Measurements from ENCODE around the gene SP140L.

SP140L gene

DNA sequence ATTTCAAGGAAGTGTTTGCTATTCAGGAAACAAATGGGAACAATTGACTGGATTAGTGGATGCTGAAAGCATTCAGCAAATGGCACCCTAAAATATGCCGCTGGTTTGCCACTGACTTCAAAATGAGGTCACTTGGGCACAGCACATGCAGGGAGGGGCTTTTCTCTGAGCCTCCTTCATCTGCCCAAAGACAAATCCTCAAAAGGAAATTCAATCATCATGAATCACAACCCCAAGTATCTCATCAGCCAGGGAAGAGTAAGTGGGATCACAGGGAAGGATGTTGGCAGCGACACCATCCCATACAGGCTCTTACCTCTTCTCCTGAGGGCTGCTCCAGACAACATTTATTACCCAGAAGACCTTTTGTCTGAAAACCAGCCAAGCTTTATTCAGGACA, 14.4 kb upstream of the SP140L start:
- H3K4me3 ChIP-seq (ENCODE audit: low read depth, low read length) = no peak overlapping the region
- TF ChIP-seq POLR2A (IDR thresholded peaks at IDR 0.05; ENCODE audit: extremely low read depth, insufficient read length) = no peak
- TF ChIP-seq, protein P1, sequence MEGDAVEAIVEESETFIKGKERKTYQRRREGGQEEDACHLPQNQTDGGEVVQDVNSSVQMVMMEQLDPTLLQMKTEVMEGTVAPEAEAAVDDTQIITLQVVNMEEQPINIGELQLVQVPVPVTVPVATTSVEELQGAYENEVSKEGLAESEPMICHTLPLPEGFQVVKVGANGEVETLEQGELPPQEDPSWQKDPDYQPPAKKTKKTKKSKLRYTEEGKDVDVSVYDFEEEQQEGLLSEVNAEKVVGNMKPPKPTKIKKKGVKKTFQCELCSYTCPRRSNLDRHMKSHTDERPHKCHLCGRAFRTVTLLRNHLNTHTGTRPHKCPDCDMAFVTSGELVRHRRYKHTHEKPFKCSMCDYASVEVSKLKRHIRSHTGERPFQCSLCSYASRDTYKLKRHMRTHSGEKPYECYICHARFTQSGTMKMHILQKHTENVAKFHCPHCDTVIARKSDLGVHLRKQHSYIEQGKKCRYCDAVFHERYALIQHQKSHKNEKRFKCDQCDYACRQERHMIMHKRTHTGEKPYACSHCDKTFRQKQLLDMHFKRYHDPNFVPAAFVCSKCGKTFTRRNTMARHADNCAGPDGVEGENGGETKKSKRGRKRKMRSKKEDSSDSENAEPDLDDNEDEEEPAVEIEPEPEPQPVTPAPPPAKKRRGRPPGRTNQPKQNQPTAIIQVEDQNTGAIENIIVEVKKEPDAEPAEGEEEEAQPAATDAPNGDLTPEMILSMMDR (IDR thresholded peaks at IDR 0.05; ENCODE audit: low read depth, low read length) = no peak
- no peak for TF ChIP-seq MAX (IDR thresholded peaks at IDR 0.05; ENCODE audit: low read depth, low read length)
- no peak for TF ChIP-seq MYC (IDR thresholded peaks at IDR 0.05; ENCODE audit: low read depth, low read length)
- DNase-seq (ENCODE audit: low read depth) = no peak

DNA sequence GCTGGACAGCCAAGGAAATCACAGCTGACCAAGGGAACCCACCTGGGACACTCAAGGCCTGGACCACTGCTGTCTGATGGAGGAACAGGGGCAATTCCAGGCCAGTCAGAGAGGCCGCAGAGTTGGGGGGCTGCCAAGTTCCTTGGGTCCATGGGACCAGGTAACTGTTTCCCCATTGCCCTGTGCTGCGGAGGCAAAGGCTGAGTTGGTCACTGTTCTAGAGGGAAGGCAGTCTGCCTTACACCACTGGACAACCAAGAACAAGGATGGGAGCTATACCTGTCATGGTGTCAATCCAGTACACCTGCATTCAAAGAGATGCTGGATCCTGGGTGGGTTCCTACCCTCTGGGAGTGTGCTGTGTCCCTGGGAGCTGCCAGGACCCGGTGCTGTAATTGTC, 9.6 kb upstream of the SP140L start:
- no peak overlapping the region for H3K4me3 ChIP-seq (ENCODE audit: low read depth, low read length)
- TF ChIP-seq POLR2A (IDR thresholded peaks at IDR 0.05; ENCODE audit: extremely low read depth, insufficient read length) (no peak), MYC (IDR thresholded peaks at IDR 0.05; ENCODE audit: low read depth, low read length) (no peak), MAX (IDR thresholded peaks at IDR 0.05; ENCODE audit: low read depth, low read length) (no peak)
- TF ChIP-seq, protein P1 (IDR thresholded peaks at IDR 0.05; ENCODE audit: low read depth, low read length) = no peak
- no peak for DNase-seq (ENCODE audit: low read depth)

- peak; percentile 66 for DNase-seq (ENCODE audit: low read depth)
- no peak overlapping the region for H3K4me3 ChIP-seq (ENCODE audit: low read depth, low read length)
- no peak for TF ChIP-seq POLR2A (IDR thresholded peaks at IDR 0.05; ENCODE audit: extremely low read depth, insufficient read length)
- TF ChIP-seq MYC (IDR thresholded peaks at IDR 0.05; ENCODE audit: low read depth, low read length) = no peak
- TF ChIP-seq, protein P1 (IDR thresholded peaks at IDR 0.05; ENCODE audit: low read depth, low read length) = no peak
- no peak for TF ChIP-seq MAX (IDR thresholded peaks at IDR 0.05; ENCODE audit: low read depth, low read length)
These were observed 8.5 kb upstream of the SP140L start for GRCh38 chr2:230318190-230319121.

- no peak for TF ChIP-seq POLR2A (IDR thresholded peaks at IDR 0.05; ENCODE audit: extremely low read depth, insufficient read length)
- TF ChIP-seq, protein P1 (IDR thresholded peaks at IDR 0.05; ENCODE audit: low read depth, low read length) = no peak
- no peak for TF ChIP-seq MAX (IDR thresholded peaks at IDR 0.05; ENCODE audit: low read depth, low read length)
- TF ChIP-seq MYC (IDR thresholded peaks at IDR 0.05; ENCODE audit: low read depth, low read length) = no peak
- no peak overlapping the region for H3K4me3 ChIP-seq (ENCODE audit: low read depth, low read length)
- DNase-seq (ENCODE audit: low read depth) = peak; percentile 66
These were observed 7.7 kb upstream of the SP140L start for GRCh38 chr2:230319211-230319862.

- TF ChIP-seq POLR2A (IDR thresholded peaks at IDR 0.05; ENCODE audit: extremely low read depth, insufficient read length) = no peak
- TF ChIP-seq, protein P1 (IDR thresholded peaks at IDR 0.05; ENCODE audit: low read depth, low read length) = no peak
- H3K4me3 ChIP-seq (ENCODE audit: low read depth, low read length) = no peak overlapping the region
- DNase-seq (ENCODE audit: low read depth) = no peak
These were observed 6.0 kb upstream of the SP140L start for GRCh38 chr2:230321031-230321430.
